ACC112 (cell line): ENCODE results near the gene NFASC.

ENCODE experiments used
- H2AFZ ChIP-seq: fragments of 200-600 bp; sonication (generic); one replicate; pipeline ENCODE4 v1.6.0; 2017; ENCODE audit warnings: antibody characterized with exemption, low read length; ENCODE audit not compliant: unreplicated experiment
- H3K27ac ChIP-seq: fragments of 200-600 bp; sonication (generic); 2 replicates; pipeline ENCODE4 v1.5.1; 2014; ENCODE audit warnings: low read depth, mild to moderate bottlenecking, antibody characterized with exemption, low read length, moderate library complexity
- H3K27me3 ChIP-seq: fragments of 200-600 bp; sonication (generic); 2 replicates; pipeline ENCODE4 v1.6.1; 2014; ENCODE audit warnings: mild to moderate bottlenecking, antibody characterized with exemption, low read length, moderate library complexity, mixed read lengths; ENCODE audit not compliant: insufficient read depth
- H3K36me3 ChIP-seq: fragments of 200-600 bp; sonication (generic); 2 replicates; pipeline ENCODE4 v1.6.1; 2016; ENCODE audit warnings: mild to moderate bottlenecking, antibody characterized with exemption, low read length, moderate library complexity, mixed read lengths; ENCODE audit not compliant: insufficient read depth
- H3K4me1 ChIP-seq: fragments of 200-600 bp; sonication (generic); one replicate; pipeline ENCODE4 v1.6.1; 2016; ENCODE audit warnings: low read length, mixed read lengths; ENCODE audit not compliant: insufficient read depth, unreplicated experiment, control insufficient read depth
- H3K4me3 ChIP-seq: fragments of 200-600 bp; sonication (generic); 2 replicates; pipeline ENCODE4 v1.5.1; 2014; ENCODE audit warnings: mild to moderate bottlenecking, low read depth, low read length
- H3K79me2 ChIP-seq: fragments of 200-600 bp; sonication (generic); one replicate; pipeline ENCODE4 v1.6.0; 2016; ENCODE audit warnings: low read length; ENCODE audit not compliant: control insufficient read depth, unreplicated experiment, insufficient read depth

Gene NFASC

DNA sequence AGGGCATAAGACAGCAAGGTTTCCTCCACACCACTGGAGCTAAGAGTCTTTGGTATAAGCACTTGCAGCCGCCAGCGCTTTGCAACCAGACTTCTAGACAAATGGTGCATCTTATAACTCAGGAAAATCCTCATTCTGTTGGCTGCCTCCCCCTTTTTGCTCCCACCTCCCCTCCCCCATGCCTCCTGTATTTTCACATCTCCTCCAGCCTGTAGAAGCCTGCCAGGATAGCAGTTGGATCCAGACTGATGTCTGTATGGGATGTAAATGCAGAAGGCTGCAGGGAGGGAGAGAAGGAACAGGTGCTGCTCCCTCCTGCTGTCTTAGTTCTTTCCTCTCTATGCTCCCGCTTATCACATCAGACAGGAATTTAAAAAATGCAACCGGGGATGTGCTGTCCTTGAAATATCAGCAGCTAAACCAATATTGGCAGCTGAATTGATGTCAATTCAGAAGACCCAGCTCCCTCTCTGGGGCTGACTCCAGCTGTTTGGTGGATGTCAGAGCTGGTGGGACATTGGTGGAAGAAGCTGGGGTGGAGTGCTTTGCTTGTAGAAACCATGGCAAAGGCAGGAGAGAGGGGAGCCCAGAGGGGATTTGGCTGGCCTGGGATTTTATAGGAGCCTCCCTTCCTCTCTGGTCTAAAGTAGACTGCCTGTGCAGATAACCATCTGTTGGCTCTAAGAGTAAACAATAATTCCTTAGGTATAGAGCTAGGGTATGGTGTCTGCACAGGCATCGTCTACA is 53.5 kb downstream of the NFASC start:
- no peaks in the 10 kb centered on the region for H3K36me3 ChIP-seq
- H3K4me1 ChIP-seq: peaks cover 10% of the 10 kb centered on the region
- H3K27ac ChIP-seq: no peak overlapping the region
- no peaks in the 10 kb centered on the region for H3K27me3 ChIP-seq
- H3K4me3 ChIP-seq: no peak overlapping the region
- H3K79me2 ChIP-seq: no peaks in the 10 kb centered on the region
- H2AFZ ChIP-seq: no peak overlapping the region

DNA sequence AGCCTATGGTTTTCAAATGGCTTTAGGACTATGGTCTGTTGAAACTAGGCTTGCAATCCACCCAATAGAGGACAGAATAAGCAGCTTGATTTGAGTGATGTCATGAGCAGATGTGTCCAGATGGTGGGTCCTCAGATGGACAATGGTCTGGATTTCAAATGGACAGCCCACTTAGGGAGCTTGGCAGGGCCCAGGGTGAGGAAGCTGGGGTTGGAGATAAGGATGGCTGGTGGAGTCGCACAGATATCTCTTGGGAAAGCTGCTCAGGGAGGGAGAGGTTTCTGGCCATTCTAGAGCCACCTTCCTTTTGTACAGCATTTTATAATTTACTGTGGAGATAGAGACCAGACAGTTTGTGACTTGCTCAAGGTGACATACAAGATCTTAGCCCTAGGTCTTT is 55.0 kb downstream of the NFASC start:
- no peak overlapping the region for H3K4me3 ChIP-seq
- H2AFZ ChIP-seq: no peak overlapping the region
- no peaks in the 10 kb centered on the region for H3K36me3 ChIP-seq
- H3K27me3 ChIP-seq: no peaks in the 10 kb centered on the region
- peaks cover 10% of the 10 kb centered on the region for H3K4me1 ChIP-seq
- no peaks in the 10 kb centered on the region for H3K79me2 ChIP-seq
- no peak overlapping the region for H3K27ac ChIP-seq

DNA sequence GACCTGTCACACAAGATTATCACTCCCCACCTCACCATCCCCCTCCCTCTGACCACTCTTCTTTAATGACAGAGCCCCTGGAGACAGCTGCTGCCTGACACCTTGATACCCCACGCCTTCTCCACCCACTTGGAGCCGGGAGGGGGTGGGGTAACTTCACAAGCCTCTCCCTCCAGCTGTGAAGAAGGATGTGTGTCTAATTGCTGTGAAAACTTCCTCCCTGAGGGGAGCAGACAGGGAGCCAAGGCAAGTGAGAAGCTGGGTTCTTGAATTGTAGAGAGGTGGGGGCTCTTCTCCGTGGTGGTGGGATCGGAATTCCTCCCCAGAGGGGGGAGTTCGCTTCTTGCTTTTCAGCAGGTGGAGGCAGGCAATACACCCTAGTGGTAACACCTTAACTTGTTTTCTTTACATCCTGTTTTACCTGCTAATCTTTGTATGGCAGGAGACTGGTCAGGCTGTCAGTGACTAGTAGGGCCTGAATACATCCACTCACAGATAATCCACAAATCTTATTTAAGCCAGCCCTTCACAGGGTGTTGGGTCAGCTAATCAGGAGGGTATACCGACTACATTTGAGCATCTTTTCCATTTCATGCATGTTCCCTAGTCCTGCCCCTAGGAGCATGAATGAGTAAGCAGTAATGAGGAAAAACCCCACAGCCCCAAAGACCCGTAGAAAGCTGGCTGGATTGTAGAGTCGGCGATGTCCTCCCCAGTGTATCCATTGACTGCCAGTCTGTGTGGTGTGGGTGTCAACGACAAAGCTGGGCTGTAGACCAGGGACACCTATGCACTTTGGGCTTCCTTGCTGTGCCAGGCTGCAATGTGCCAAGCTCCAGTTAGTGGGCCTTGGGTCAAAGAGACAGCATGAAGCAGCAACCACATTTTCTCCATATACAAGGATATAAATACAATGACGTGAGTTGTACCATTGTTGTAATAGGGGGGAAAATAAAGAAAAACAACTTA is 57.3 kb downstream of the NFASC start:
- no peaks in the 10 kb centered on the region for H3K36me3 ChIP-seq
- no peak overlapping the region for H3K4me3 ChIP-seq
- H2AFZ ChIP-seq: no peak overlapping the region
- H3K27me3 ChIP-seq: no peaks in the 10 kb centered on the region
- no peaks in the 10 kb centered on the region for H3K79me2 ChIP-seq
- H3K4me1 ChIP-seq: peaks cover 10% of the 10 kb centered on the region
- H3K27ac ChIP-seq: no peak overlapping the region

DNA sequence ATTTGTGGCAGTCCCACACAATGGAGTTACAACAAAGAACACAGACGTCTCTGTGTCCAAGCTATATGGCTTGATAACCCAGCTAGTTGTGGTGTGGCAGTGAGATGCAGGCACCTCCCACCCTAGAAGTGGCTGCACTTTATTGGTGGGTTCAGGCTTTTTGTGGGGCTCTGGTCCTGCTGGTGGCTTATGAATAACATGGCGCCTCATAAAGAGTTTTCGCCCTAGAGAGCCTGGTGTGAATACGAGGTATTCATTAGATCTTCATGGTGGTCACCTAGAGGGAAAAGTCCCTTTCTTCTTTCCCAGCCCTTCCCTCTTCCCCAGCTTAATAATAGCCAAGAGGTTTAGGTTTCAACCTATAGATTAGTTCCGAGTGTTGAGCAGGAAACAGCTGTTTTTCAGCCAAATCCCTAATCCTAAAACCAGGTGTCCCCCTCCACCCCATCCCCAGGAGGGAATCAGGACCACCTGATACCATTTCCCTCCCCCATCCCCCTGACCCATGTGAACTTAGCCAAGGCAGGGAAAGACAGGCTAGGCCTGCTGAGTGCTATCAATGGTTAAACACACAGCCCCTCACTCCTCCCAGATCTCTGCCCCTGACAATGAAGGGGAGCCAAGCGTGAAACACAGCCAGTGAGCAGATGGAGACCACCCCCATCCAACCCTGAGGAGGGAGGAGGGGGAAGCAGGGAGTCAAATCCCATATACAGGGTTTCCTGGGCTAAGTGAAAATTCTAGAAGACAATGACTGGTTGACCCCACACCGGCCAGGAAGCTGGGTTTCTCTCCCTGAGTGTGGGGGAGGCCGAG is 58.2 kb downstream of the NFASC start:
- H3K4me3 ChIP-seq: no peak overlapping the region
- H2AFZ ChIP-seq: no peak overlapping the region
- H3K4me1 ChIP-seq: peaks cover 8% of the 10 kb centered on the region
- H3K36me3 ChIP-seq: no peaks in the 10 kb centered on the region
- H3K27me3 ChIP-seq: no peaks in the 10 kb centered on the region
- H3K27ac ChIP-seq: no peak overlapping the region
- no peaks in the 10 kb centered on the region for H3K79me2 ChIP-seq

DNA sequence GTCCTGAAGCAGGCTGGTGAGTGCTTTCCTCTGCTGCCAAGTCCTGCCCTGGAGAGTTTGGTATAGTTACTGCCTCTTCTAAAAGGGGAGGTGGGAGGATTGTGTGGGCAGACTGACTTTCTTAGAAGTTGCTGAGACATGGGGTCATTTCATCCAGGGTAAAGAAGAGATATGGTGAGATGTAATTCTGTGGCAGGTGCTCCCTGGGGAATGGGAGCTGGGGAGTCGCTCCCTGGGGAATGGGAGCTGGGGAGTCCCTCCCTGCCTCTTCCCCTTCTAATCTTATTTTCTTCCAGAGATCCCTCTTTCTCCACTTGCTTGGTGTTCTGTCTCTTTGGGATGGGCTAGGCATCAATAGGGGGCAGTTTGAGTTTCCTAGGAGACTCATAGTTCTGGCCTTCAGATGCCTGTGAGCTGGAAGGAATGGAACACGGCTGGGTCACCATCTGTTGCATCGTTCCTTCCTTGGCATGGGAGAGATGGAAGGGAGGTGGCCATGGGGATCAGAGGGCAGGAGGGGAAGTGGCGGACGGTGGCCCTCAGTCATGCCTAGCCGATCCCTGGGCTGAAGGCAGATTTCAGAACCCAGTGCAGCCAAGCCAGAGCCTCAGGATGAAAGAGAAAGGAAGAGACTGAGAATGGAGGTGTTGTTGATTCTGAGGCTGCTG is 59.0 kb downstream of the NFASC start:
- Histone ChIP-seq H3K27me3 (no peaks in the 10 kb centered on the region), H3K4me1 (peaks cover under 1% of the 10 kb centered on the region), H3K4me3 (no peak overlapping the region), H3K79me2 (no peaks in the 10 kb centered on the region), H2AFZ (no peak overlapping the region), H3K27ac (no peak overlapping the region), H3K36me3 (no peaks in the 10 kb centered on the region)

DNA sequence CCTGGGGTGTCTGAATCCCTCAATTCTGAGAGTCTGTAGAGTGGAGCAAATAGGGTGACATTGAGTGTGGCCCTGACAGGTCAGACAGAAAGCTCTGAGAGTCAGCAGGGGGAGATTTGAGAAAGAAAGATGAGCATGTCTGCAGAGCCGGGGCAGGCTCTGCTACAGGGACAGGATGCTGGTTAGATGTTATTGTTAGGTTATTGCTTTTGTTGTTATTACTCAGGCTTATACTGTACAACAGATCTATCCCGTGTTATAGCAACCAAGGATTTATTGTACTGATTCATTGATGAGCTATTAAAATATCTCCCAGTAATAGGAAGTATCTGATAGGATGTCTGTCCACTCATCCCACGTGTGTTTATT is 59.5 kb downstream of the NFASC start:
- no peaks in the 10 kb centered on the region for H3K36me3 ChIP-seq
- no peak overlapping the region for H3K4me3 ChIP-seq
- no peaks in the 10 kb centered on the region for H3K79me2 ChIP-seq
- H3K27me3 ChIP-seq: no peaks in the 10 kb centered on the region
- H3K4me1 ChIP-seq: no peaks in the 10 kb centered on the region
- no peak overlapping the region for H2AFZ ChIP-seq
- no peak overlapping the region for H3K27ac ChIP-seq

DNA sequence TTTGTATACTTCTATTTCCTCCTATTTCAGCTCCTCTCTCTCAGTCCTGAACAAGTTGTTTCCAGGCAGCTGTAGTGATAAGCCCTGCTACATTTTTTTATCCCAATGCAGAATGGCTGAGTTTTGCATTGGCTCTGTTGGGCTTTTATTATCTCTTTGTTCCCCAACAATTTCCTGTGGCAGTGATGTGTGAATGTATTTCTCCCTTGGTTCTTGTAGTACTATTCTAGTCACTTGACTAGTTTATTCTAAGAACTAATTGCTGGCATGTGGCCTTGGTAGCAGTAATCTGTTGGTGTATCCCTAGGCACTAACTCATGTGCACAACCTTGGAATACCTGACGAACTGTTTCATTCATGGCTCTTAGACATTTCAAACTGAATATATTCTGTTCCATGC is 60.7 kb downstream of the NFASC start:
- Histone ChIP-seq H3K4me3 (no peak overlapping the region), H2AFZ (no peak overlapping the region), H3K36me3 (no peaks in the 10 kb centered on the region), H3K79me2 (no peaks in the 10 kb centered on the region), H3K27me3 (no peaks in the 10 kb centered on the region), H3K27ac (no peak overlapping the region), H3K4me1 (no peaks in the 10 kb centered on the region)

DNA sequence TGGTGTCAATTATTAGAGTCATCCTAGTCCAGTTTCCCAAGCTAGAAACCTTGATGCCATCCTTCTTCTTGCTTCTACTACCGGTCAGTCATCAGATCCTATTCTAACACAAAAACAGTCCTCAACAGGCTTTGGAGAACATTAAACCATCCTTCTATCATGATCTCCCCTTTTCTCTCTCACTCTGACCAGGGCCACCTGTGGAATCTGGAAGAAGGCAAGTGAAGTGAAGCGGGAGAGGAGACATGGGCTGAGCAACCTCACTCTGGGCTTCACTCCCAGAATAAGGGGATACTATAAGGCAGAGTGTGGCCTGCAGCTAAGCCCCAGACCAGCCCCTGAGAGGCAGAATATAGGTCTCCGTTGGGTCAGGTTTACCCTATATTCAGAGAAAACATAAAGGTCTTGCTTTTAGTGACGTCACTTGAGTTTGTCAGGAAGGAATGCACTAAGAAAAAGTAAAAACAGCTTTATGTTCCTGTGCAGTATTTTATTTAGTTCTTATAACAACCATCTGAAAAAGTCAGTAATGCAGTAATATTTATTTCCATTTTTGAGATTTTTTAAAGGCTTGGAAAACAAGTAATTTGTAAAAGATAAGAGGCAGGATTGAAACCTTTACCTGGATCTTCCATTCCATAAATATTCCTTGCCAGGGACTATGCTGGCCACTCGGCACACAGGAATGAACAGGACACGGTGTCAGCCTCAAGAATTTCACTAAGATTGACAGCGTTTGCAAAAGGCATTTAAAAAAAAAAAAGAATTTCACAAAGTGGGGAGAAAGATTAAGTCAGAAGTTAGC is 61.3 kb downstream of the NFASC start:
- Histone ChIP-seq H3K79me2 (no peaks in the 10 kb centered on the region), H2AFZ (no peak overlapping the region), H3K36me3 (no peaks in the 10 kb centered on the region), H3K4me1 (no peaks in the 10 kb centered on the region), H3K4me3 (no peak overlapping the region), H3K27me3 (no peaks in the 10 kb centered on the region), H3K27ac (no peak overlapping the region)

DNA sequence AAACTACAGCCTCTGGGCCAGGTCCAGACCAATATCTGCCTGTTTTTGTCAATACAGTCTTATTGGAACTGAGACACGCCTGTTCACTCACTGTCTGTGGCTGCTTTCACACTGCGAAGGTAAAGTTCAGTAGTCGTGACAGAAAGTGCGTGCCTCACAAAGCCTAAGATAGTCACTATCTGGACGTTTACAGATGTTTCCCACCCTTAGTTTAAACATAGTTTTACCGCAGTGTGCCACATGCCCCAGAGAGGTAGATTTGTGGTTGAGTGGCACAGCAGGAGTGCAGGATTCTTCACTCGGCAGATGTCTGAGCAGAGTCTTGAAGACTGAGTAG is 61.9 kb downstream of the NFASC start:
- H3K4me1 ChIP-seq: no peaks in the 10 kb centered on the region
- H3K27me3 ChIP-seq: no peaks in the 10 kb centered on the region
- no peaks in the 10 kb centered on the region for H3K36me3 ChIP-seq
- H2AFZ ChIP-seq: no peak overlapping the region
- no peak overlapping the region for H3K4me3 ChIP-seq
- no peaks in the 10 kb centered on the region for H3K79me2 ChIP-seq
- no peak overlapping the region for H3K27ac ChIP-seq
